H1 (cell line): ENCODE results near the gene PSME3. TPM values are rescaled to one million over a fixed set of nuclear protein-coding genes. Genes with fewer than 3 reads are reported as not detected.

Source experiments
- CTCF ChIA-PET: fragments of 300-600 bp; sonication (Branson Sonifier 250); formaldehyde crosslinking; loops from one replicate; lab custom pipeline; 2021; ENCODE audit not compliant: partially characterized antibody; lab: Charles Lee
- POLR2A ChIA-PET: fragments of 300-600 bp; sonication (Branson Sonifier 250); formaldehyde crosslinking; loops from one replicate; lab custom pipeline; 2021; ENCODE audit warnings: inconsistent platforms; ENCODE audit not compliant: partially characterized antibody; lab: Charles Lee
- DNase-seq, 2 experiments: peaks; one replicate each; pipeline versions ENCODE4 v3.0.0 to v3.0.0-alpha.2; 2010 to 2022; ENCODE audit warnings: low spot score in 2 of 2, low read depth in 1 of 2, mixed read lengths in 1 of 2
- FAIRE-seq: peaks from 2 replicates; lab custom pipeline; 2011; peaks lifted over from hg19 to GRCh38; lab: Jason Lieb, UNC
- H2AFZ ChIP-seq: 2 replicates; pipeline ENCODE4 v1.8.1; 2012; ENCODE audit warnings: low read length, inconsistent platforms
- H2AK5ac ChIP-seq: 2 replicates; pipeline ENCODE4 v1.6.1; 2013; ENCODE audit warnings: low read depth, low read length
- H2BK120ac ChIP-seq: replicated peaks from 2 replicates; pipeline ENCODE3; 2013; ENCODE audit warnings: low read depth, low read length, inconsistent platforms
- H2BK12ac ChIP-seq: 2 replicates; pipeline ENCODE4 v1.6.1; 2013; ENCODE audit warnings: low read depth, low read length
- H2BK15ac ChIP-seq: 2 replicates; pipeline ENCODE4 v1.6.1; 2013; ENCODE audit warnings: low read length
- H2BK20ac ChIP-seq: 2 replicates; pipeline ENCODE4 v1.6.1; 2013; ENCODE audit warnings: low read length
- H2BK5ac ChIP-seq: 2 replicates; pipeline ENCODE4 v1.6.1; 2013; ENCODE audit warnings: low read depth, low read length
- H3K14ac ChIP-seq: 2 replicates; pipeline ENCODE4 v1.6.1; 2013; ENCODE audit warnings: inconsistent platforms; ENCODE audit not compliant: insufficient read length
- H3K18ac ChIP-seq: 2 replicates; pipeline ENCODE4 v1.6.1; 2013; ENCODE audit warnings: low read length; ENCODE audit errors: extremely low read depth
- H3K23ac ChIP-seq: 2 replicates; pipeline ENCODE4 v1.6.1; 2013; ENCODE audit warnings: inconsistent platforms; ENCODE audit not compliant: insufficient read length
- H3K23me2 ChIP-seq: 2 replicates; pipeline ENCODE4 v1.6.1; 2013; ENCODE audit warnings: low read depth, low read length
- H3K27ac ChIP-seq: 2 replicates; pipeline ENCODE4 v1.6.1; 2011; ENCODE audit warnings: low read depth, low read length, inconsistent platforms
- H3K27me3 ChIP-seq, 4 experiments: replicated peaks in 1 of 4; 1 replicate in 1 of 4; 2 replicates in 3 of 4; pipeline versions ENCODE4 v1.6.1 to v1.8.1; 2011 to 2013; ENCODE audit warnings: low read length in 3 of 4, mild to moderate bottlenecking in 3 of 4, inconsistent platforms in 2 of 4, mixed read lengths in 2 of 4, moderate library complexity in 1 of 4; ENCODE audit not compliant: control insufficient read depth in 3 of 4, insufficient read depth in 3 of 4; ENCODE audit errors: extremely low read depth in 1 of 4
- H3K36me3 ChIP-seq, 4 experiments: 2 replicates each; pipeline versions ENCODE4 v1.6.1 to v1.8.1; 2011 to 2013; ENCODE audit warnings: mild to moderate bottlenecking in 4 of 4, low read length in 3 of 4, moderate library complexity in 2 of 4, control low read depth in 1 of 4, inconsistent platforms in 1 of 4; ENCODE audit not compliant: insufficient read depth in 4 of 4, control insufficient read depth in 2 of 4
- H3K4ac ChIP-seq: replicated peaks from 2 replicates; pipeline ENCODE3; 2013; ENCODE audit warnings: low read length, low read depth, mixed read lengths, inconsistent platforms; ENCODE audit not compliant: insufficient read length
- H3K4me1 ChIP-seq, 4 experiments: replicated peaks in 1 of 4; 1 replicate in 1 of 4; 2 replicates in 3 of 4; pipeline versions ENCODE4 v1.6.1 to v1.8.1; 2011 to 2013; ENCODE audit warnings: low read length in 3 of 4, inconsistent platforms in 2 of 4, mixed read lengths in 1 of 4; ENCODE audit not compliant: insufficient read depth in 4 of 4, control insufficient read depth in 3 of 4
- H3K4me2 ChIP-seq, 2 experiments: 2 replicates each; pipeline versions ENCODE4 v1.6.1 to v1.8.1; 2011 to 2013; ENCODE audit warnings: low read depth in 2 of 2, low read length in 2 of 2, control low read depth in 1 of 2, inconsistent platforms in 1 of 2, mild to moderate bottlenecking in 1 of 2; ENCODE audit not compliant: insufficient read depth in 1 of 2
- H3K4me3 ChIP-seq, 4 experiments: fragments of 200-600, 300-600 bp in 1 of 4; sonication (generic), shearing (Covaris generic), sonication (Bioruptor Twin) in 1 of 4; 2 replicates each; pipeline versions ENCODE4 v1.5.1 to v1.8.1; 2011 to 2016; ENCODE audit warnings: low read length in 4 of 4, low read depth in 3 of 4, control low read depth in 2 of 4, inconsistent platforms in 2 of 4, mild to moderate bottlenecking in 2 of 4, mixed read lengths in 1 of 4, moderate library complexity in 1 of 4; ENCODE audit not compliant: insufficient read depth in 2 of 4; ENCODE audit errors: extremely low read depth in 1 of 4
- H3K56ac ChIP-seq: replicated peaks from 2 replicates; pipeline ENCODE3; 2013; ENCODE audit warnings: low read depth, mild to moderate bottlenecking, mixed read lengths, low read length, inconsistent platforms; ENCODE audit not compliant: insufficient read length
- H3K79me1 ChIP-seq: 2 replicates; pipeline ENCODE4 v1.6.1; 2013; ENCODE audit warnings: low read depth, low read length, control low read depth
- H3K79me2 ChIP-seq, 2 experiments: 2 replicates each; pipeline versions ENCODE4 v1.6.1 to v1.8.1; 2012 to 2013; ENCODE audit warnings: low read length in 2 of 2, mild to moderate bottlenecking in 2 of 2, inconsistent platforms in 1 of 2; ENCODE audit not compliant: insufficient read depth in 2 of 2, control insufficient read depth in 1 of 2
- H3K9ac ChIP-seq, 4 experiments: replicated peaks in 1 of 4; 1 replicate in 1 of 4; 2 replicates in 3 of 4; pipeline versions ENCODE4 v1.6.1 to v1.8.1; 2011 to 2013; ENCODE audit warnings: low read depth in 3 of 4, low read length in 3 of 4, control low read depth in 2 of 4, mild to moderate bottlenecking in 2 of 4, moderate library complexity in 2 of 4, inconsistent platforms in 1 of 4; ENCODE audit errors: extremely low read depth in 1 of 4
- H3K9me3 ChIP-seq, 2 experiments: 2 replicates each; pipeline versions ENCODE4 v1.6.1 to v1.8.1; 2012 to 2013; ENCODE audit warnings: mild to moderate bottlenecking in 2 of 2, moderate library complexity in 2 of 2, control low read depth in 1 of 2, inconsistent platforms in 1 of 2, low read depth in 1 of 2, low read length in 1 of 2, mixed read lengths in 1 of 2; ENCODE audit not compliant: insufficient read depth in 2 of 2
- H4K20me1 ChIP-seq, 2 experiments: replicated peaks in 1 of 2; 2 replicates each; pipeline versions ENCODE3 to v1.8.1; 2011 to 2013; ENCODE audit warnings: inconsistent platforms in 2 of 2, low read length in 2 of 2, mild to moderate bottlenecking in 1 of 2; ENCODE audit not compliant: insufficient read depth in 2 of 2, control insufficient read depth in 1 of 2
- H4K5ac ChIP-seq: 2 replicates; pipeline ENCODE4 v1.6.1; 2013; ENCODE audit warnings: low read length, low read depth, mixed read lengths, inconsistent platforms; ENCODE audit not compliant: insufficient read length
- H4K8ac ChIP-seq: 2 replicates; pipeline ENCODE4 v1.8.0; 2013; ENCODE audit warnings: mild to moderate bottlenecking, moderate library complexity, low read length, inconsistent platforms; ENCODE audit not compliant: insufficient read depth; ENCODE audit errors: extremely low read depth
- H4K91ac ChIP-seq: replicated peaks from 2 replicates; pipeline ENCODE3; 2013; ENCODE audit warnings: low read length, mixed read lengths, inconsistent platforms; ENCODE audit not compliant: insufficient read length
- ATF3 ChIP-seq: IDR thresholded peaks from 2 replicates; pipeline ENCODE4 v1.6.1; 2011; ENCODE audit warnings: low read depth, mild to moderate bottlenecking, low read length; ENCODE audit not compliant: insufficient read depth
- RNF2 ChIP-seq: fragments of 200-900, 300-1000 bp; sonication (generic); IDR thresholded peaks from 2 replicates; pipeline ENCODE4 v1.7.1; 2016; ENCODE audit warnings: borderline replicate concordance, low read depth, mild to moderate bottlenecking, antibody characterized with exemption, low read length; ENCODE audit not compliant: poor library complexity, severe bottlenecking; ENCODE audit errors: missing control alignments
- WGBS, 2 experiments: shearing (Covaris generic) in 1 of 2; methylation state at CpG; one replicate each; pipeline versions ENCODE4 v1.1.6 to v1.1.7; 2013 to 2015; ENCODE audit warnings: low lambda C conversion rate in 2 of 2, mixed read lengths in 2 of 2, inconsistent platforms in 1 of 2, low coverage in 1 of 2, missing lambda C conversion rate in 1 of 2; ENCODE audit not compliant: insufficient replicate concordance in 2 of 2, insufficient coverage in 1 of 2, insufficient read length in 1 of 2; ENCODE audit errors: extremely low coverage in 1 of 2, missing lambda C conversion rate in 1 of 2; 5-methylcytosine and 5-hydroxymethylcytosine counted together
- polyA plus RNA-seq, 7 experiments: library from polyadenylated mRNA; depleted of rRNA in 3 of 7; stranded (reverse) in 5 of 7; unstranded in 2 of 7; fragments of >200 nt in 5 of 7; fragments of 200-250 nt in 2 of 7; gene quantifications; 1 replicate in 5 of 7; 2 replicates in 1 of 7; 4 replicates in 1 of 7; pipeline versions ENCODE4 v1.2.1 to v1.2.3, GENCODE V29; 2011 to 2013; ENCODE audit warnings: missing spikeins in 2 of 7, mixed read lengths in 2 of 7
- total RNA-seq: library from RNA; stranded (reverse); fragmentation: NEBNext Ultra II Directional; extraction: Animal tissue kit (Norgen Biotek cat#: 25700); gene quantifications from 2 replicates; pipeline ENCODE4 v1.2.1, GENCODE V29; 2021

Gene PSME3
- total and polyA plus RNA-seq, 2 of the 8 experiments (the other 6 are each of a cell fraction or from before 2014, with no cell fraction given) = 149 to 224 TPM

- H3K56ac ChIP-seq = no peak overlapping the region
- H2BK120ac ChIP-seq = no peak overlapping the region
- H3K18ac ChIP-seq = no peak overlapping the region
- ChIA-PET POLR2A (interaction anchor here (1.0 kb wide), 1 partner anchor 28 kb away, joined by 3 read pairs; no protein-coding TSS in a partner anchor), CTCF (interaction anchor here (0.6 to 2.3 kb wide), 10 partner anchors 7 to 1375 kb away, joined by 3 to 7 read pairs (median 4); no protein-coding TSS in a partner anchor)
- no peak overlapping the region for H2BK15ac ChIP-seq
- H3K4me2 ChIP-seq = no peak overlapping the region
- H3K27me3 ChIP-seq = no peaks in the 10 kb centered on the region
- no peak overlapping the region for H3K4me3 ChIP-seq
- no peak overlapping the region for H2BK5ac ChIP-seq
- H3K27ac ChIP-seq = no peak overlapping the region
- H2BK12ac ChIP-seq = no peak overlapping the region
- H3K36me3 ChIP-seq = no peaks in the 10 kb centered on the region
- H3K14ac ChIP-seq = no peak overlapping the region
- no peak for DNase-seq
- no peak overlapping the region for H2AFZ ChIP-seq
- H3K4me1 ChIP-seq = no peaks in the 10 kb centered on the region
- WGBS, 2 experiments = 93% methylated on average over 7 of the region's 7 CpGs; no CpG with 5 or more reads in 1 of the 2 experiments
- H4K20me1 ChIP-seq = no peaks in the 10 kb centered on the region
- H4K91ac ChIP-seq = no peak overlapping the region
- H4K8ac ChIP-seq = no peak overlapping the region
- no peak overlapping the region for H3K4ac ChIP-seq
- H3K79me2 ChIP-seq = no peaks in the 10 kb centered on the region
- peaks cover 2% of the 10 kb centered on the region; the same call in 1 of the 2 replicates for H3K23me2 ChIP-seq
- H3K9ac ChIP-seq = no peak overlapping the region
- no peaks in the 10 kb centered on the region for H3K79me1 ChIP-seq
- H2AK5ac ChIP-seq = no peak overlapping the region
- H2BK20ac ChIP-seq = no peak overlapping the region
- H3K9me3 ChIP-seq = no peaks in the 10 kb centered on the region
- FAIRE-seq = no peak
- H4K5ac ChIP-seq = no peak overlapping the region
- no peak overlapping the region for H3K23ac ChIP-seq
- TF ChIP-seq ATF3 = no peak
- TF ChIP-seq RNF2 = no peak
Observed at GRCh38 chr17:42883802-42884558, 50.8 kb downstream of the PSME3 start.
